Stimulated activated CD4-positive, alpha-beta T cell treated with anti-CD3 and anti-CD28 coated beads, Interleukin-1b, Interleukin-23, amount 100 ng/mL, for 4 hours (primary cell): ENCODE measurements around the gene LFNG.

ENCODE experiments used
- DNase-seq, 2 donors: peaks; one replicate each; pipeline ENCODE4 v3.0.0-alpha.2; 2020; ENCODE audit warnings: low read depth in 2 of 2

LFNG gene

GRCh38 chr7:2517026-2517425, 2.5 kb upstream of the LFNG start:
- DNase-seq: no peak

DNA sequence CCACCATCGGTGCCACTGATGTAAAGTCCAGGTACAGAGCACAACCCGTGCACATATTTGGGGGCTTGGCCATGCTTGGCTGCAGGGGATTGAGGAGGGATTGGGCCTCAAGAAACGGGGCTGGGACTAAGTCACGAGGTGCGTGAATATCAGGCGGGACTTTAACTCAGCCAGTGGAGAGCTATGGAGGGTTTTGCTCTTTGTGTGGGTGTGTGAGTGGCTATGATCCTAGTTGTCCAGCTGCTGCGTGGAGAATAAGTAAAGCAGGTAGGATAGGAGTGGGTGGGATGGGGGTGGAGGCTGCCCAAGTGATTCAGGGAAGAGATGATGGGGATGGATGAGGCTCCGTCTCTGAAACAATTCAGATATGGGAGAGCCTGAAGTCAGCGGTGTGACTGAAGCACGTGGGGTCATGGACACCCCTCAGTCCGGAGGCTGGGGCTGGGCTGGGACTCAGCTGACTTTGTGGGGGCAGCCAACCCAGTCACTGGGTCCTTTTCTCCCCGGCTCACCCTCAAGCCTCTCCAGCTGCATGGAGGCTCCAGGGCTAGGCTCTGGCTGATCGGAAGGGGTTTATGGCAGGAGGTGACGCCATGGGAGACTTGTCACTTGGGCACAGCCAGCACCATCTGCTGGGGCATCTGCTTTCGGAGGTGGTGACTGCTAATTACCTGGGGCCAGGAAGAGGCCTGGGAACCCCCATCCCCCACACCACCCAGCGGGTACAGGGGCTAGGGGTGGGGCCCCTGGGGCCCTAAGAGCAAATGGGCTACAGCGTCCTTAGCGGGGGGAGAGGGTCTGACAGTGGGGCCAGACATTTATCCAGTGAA, 1.7 kb upstream of the LFNG start:
- DNase-seq: no peak

DNA sequence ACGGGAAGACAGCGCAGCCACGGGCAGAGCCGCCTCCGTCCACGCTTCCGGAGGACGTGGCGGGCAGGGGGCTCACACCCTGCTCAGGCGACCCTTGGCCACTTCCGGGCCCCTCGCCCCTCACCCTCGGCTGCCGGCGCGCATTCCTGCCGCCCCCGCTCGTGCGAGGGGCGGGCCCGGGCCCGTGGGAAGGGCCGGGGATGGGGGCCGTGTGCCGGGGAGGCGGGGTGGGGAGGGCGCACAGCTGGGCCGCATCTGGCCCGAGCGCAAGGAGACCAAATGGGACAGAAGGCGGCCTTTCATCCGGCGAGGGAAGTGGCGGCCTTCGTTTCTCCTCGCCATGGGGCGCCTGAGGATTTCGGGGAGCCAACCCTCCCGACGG, 846 bp upstream of the LFNG start:
- no peak for DNase-seq

- DNase-seq: no peak
These were observed 672 bp downstream of the LFNG start for GRCh38 chr7:2520131-2520760.

- no peak for DNase-seq
These were observed 1.3 kb downstream of the LFNG start for GRCh38 chr7:2520761-2521290.

DNA sequence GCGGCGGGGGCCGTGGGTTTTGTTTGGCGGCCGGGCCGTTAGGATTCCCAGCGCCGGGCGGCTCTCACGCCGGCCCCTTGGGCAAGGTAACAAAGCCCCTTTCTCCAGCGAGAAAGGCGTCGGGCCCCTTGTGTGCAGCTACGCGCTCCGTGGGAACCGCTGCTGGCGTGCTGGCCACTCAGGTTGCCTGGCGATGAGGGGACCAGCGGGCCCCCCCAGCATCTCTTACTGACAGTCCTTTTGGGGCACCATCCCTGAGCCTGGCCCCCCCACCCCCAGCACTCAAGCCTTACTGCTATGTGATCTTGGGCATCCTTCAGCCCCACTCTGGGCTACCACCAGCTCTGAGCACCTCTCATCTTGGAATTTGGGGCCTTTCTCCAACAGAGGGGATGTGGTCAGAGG, 1.8 kb downstream of the LFNG start:
- DNase-seq: no peak

DNA sequence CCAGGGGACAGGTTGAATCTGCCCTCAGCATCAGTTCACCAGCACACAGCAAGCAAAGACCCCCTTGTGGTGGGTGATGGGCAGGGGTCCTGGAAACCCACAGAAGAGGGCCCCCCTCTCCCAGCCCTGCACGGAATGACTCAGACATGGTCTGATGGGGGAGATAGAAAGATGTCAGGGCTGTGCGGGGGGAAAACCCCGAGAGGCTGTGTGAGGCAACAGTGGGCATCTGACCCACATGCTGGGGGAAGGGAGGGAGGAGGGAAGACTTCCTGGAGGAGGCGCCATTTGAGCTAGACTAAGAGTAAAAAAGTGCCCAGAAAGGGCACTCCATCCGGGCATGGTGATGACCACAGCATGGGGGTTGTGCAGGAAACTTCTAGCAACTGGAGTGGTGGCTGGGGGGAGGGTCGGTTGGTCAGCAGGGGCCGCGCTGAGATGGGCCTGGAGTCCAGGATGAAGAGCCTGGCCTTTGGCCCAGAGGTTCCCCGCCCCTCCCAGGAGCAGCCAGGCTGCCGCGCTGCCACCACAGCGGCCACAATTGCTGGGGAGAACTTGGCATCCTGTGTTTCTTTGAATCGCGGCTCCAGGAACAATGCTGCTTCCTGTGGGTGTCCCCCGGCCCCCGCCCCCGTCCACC, 2.5 kb downstream of the LFNG start:
- DNase-seq: peak in 1 of 2 donors; percentile 61

DNA sequence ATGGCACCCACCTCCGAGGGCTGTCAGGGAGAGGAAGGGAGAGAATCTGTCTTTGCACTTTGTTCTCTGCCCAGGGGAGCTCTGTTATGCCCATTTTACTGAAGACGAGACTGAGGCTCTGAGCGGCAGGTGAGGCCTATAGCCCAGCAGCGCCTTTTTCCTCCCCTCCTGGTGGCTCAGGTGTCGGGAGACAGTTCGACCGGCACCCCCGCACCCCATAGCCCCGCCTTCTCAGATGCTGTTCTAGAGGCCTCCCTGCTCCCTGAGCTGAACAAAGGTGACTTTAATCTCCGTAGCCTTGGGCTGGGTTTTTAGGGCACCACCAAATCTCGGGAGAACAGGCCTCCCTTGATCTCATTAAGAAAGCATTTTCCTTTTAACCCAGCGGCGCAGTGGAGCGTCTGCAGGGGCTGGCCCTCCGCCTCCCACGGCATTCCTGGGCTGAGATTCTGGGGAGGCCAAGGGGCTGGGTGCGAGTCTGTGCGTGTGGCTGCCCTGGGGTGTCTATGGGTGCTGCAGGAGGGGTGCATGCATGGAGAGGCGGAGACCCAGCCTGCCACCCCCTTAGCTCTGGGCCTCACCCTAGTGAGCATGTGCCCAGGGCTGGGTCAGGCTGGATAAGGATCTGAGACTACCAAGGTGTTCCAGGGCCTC, 3.3 kb downstream of the LFNG start:
- no peak for DNase-seq

DNA sequence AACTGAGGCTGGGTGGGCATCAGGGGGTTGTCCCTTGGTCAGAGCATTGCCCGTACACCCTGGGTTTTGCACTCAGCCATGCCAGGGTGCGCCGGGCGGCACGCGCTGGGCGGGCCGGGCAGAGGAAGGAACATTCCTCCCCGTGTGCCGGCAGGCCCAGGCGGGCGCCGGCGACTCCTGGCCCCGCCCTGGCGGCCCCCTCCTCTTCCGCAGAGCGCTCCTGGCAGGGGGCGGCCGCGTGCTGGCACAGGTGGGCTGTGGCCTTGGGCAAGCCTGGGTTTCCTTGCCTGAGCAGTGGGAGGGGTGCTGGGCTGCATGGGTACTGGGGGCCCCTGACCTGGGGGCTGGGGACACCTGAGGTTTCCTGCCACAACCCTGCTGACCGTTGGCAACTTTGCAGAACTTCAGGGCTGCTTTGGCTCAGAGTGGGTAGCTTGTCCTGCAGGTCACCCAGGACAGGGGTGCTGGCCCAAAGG, 3.9 kb downstream of the LFNG start:
- no peak for DNase-seq

DNA sequence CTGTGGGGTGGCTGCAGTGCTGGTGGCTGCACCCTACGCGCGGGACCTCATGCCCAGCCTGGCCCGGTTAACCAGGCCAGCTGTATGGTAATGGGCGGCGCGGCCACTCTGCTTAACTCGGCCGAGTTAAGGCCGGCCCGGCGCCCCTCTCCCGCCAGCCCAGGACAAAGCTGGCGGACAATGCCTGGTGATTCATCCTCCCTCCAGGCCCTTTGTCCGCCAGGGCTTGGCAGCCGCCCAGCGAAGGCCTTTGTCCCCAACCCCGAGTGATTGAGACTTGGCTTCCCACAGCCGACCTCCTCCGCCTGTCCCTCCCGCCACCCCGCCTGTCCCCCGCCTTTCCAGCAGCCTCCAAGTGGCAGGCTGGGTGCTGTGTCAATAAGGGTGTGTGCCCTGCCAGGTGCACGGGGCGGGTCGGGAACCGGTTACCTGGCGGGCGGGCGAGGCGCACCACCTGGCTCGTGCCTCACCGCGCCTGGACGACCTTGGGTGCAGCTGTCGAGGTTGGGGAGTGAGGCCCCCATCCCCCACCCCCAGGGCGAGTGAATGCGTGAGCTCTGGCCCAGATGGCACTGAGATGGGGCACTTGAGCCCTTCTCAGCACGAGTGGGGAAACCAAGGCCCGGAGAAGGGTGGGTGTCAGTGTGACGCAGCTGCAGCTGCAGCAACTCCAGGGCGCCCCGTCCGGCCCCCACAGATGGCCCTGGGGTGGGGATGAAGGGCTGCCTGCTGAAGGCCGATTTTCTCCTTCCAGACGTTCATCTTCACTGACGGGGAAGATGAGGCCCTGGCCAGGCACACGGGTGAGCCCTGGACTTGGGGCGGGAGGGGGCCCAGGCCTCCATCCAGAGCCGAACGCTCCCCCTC, 4.6 kb downstream of the LFNG start:
- DNase-seq: no peak

GRCh38 chr7:2524808-2525657, 5.5 kb downstream of the LFNG start:
- no peak for DNase-seq

GRCh38 chr7:2525658-2526630, 6.4 kb downstream of the LFNG start:
- no peak for DNase-seq

GRCh38 chr7:2526659-2527504, 7.3 kb downstream of the LFNG start:
- DNase-seq: no peak

DNA sequence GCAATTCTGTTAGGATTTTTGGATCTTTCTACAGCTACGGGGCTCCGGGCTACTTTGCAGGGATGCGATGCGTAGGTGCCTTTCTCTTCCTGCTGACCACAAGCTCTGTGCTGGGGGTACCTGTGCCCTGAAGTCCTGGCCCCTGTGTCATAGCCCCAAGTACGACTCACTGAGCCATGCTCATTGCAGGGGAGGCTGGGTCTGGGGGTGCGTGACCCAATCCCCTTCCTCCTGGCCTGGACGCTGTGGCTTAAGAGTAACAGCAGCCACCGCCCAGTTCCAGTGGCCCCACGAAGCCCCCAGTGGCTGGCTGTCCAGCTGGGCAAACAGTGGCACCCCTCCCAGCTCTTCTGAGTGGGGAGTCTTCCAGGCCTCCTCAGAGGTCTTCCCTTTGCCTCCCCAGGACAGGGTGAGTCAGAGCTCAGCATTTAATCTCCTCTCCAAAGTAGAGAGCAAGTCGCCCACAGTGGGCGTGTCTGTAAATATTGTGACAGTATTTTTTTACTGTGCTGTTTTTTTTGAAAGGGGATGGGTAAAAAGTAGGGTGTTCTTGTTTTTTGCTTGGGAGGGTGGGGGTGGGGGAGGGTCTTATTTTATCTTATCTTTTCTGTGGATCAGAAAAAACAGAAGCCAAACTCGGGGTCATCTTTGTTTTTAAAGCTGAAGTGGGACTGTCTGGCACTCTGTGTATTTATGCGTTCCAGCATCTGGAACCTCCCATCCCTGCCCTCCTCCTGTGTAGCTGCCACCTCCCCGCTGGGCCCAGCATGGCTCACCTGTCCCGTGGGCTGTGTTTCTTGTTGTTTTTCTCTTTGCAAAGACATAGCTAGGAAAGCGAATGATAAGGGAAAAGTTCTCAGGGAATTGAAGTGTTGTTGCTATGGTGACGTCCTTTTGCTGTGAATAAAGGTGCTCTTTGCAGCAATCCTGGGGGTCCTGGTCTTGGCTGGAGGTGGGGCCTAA, 8.2 kb downstream of the LFNG start:
- peak in 1 of 2 donors; percentile 52 for DNase-seq

GRCh38 chr7:2528481-2529095, 9.0 kb downstream of the LFNG start:
- no peak for DNase-seq
